Keratinocyte (primary cell): Measurements from ENCODE around the gene ARFIP1. TPM values are rescaled to one million over a fixed set of nuclear protein-coding genes. Genes with fewer than 3 reads are reported as not detected.

ENCODE experiments used
- DNase-seq: peaks from one replicate; pipeline ENCODE4 v3.0.0-alpha.2; 2011; ENCODE audit warnings: low read depth, missing footprints, low spot score
- FAIRE-seq: peaks from 2 replicates; lab custom pipeline; 2011; peaks lifted over from hg19 to GRCh38; lab: Jason Lieb, UNC
- H2AFZ ChIP-seq: 2 replicates; pipeline ENCODE4 v1.6.0; 2012; ENCODE audit warnings: low read length, control low read depth, inconsistent platforms; ENCODE audit not compliant: control insufficient read depth
- H3K27ac ChIP-seq: 2 replicates; pipeline ENCODE4 v1.5.1; 2011; ENCODE audit warnings: low read length; ENCODE audit not compliant: control insufficient read depth, insufficient read depth
- H3K27me3 ChIP-seq: 3 replicates; pipeline ENCODE4 v1.6.0; 2011; ENCODE audit warnings: low read length; ENCODE audit not compliant: control insufficient read depth, insufficient read depth; ENCODE audit errors: extremely low read depth
- H3K36me3 ChIP-seq, 2 experiments: 2 replicates in 1 of 2; 3 replicates in 1 of 2; pipeline ENCODE4 v1.5.1; 2011; ENCODE audit warnings: low read length in 2 of 2, mild to moderate bottlenecking in 1 of 2; ENCODE audit not compliant: control insufficient read depth in 2 of 2, insufficient read depth in 2 of 2; ENCODE audit errors: extremely low read depth in 1 of 2
- H3K4me1 ChIP-seq: 3 replicates; pipeline ENCODE4 v1.5.1; 2011; ENCODE audit warnings: low read length; ENCODE audit not compliant: control insufficient read depth, insufficient read depth; ENCODE audit errors: extremely low read depth
- H3K4me2 ChIP-seq: 3 replicates; pipeline ENCODE4 v1.6.0; 2011; ENCODE audit warnings: low read depth, low read length; ENCODE audit not compliant: control insufficient read depth, insufficient read depth; ENCODE audit errors: extremely low read depth
- H3K4me3 ChIP-seq, 3 experiments: fragments of 200-600 bp in 1 of 3; sonication (generic) in 1 of 3; 2 replicates in 2 of 3; 3 replicates in 1 of 3; pipeline ENCODE4 v1.5.1; 2011 to 2016; ENCODE audit warnings: low read length in 3 of 3, mild to moderate bottlenecking in 3 of 3, control low read depth in 2 of 3, inconsistent platforms in 1 of 3, low read depth in 1 of 3, mixed read lengths in 1 of 3, mixed run types in 1 of 3, moderate library complexity in 1 of 3; ENCODE audit not compliant: control insufficient read depth in 2 of 3, insufficient read depth in 2 of 3; ENCODE audit errors: extremely low read depth in 1 of 3
- H3K79me2 ChIP-seq: 2 replicates; pipeline ENCODE4 v1.6.0; 2012; ENCODE audit warnings: low read length; ENCODE audit not compliant: control insufficient read depth, insufficient read depth
- H3K9ac ChIP-seq: 3 replicates; pipeline ENCODE4 v1.6.0; 2011; ENCODE audit warnings: low read length; ENCODE audit not compliant: control insufficient read depth, insufficient read depth; ENCODE audit errors: extremely low read depth
- H3K9me1 ChIP-seq: 3 replicates; pipeline ENCODE4 v1.6.0; 2011; ENCODE audit warnings: low read length; ENCODE audit not compliant: control insufficient read depth, insufficient read depth; ENCODE audit errors: extremely low read depth
- H3K9me3 ChIP-seq: 2 replicates; pipeline ENCODE4 v1.5.1; 2012; ENCODE audit warnings: low read depth, low read length; ENCODE audit not compliant: control insufficient read depth
- H4K20me1 ChIP-seq: 3 replicates; pipeline ENCODE4 v1.6.0; 2011; ENCODE audit warnings: low read length; ENCODE audit not compliant: control insufficient read depth, insufficient read depth; ENCODE audit errors: extremely low read depth
- EZH2 ChIP-seq: IDR thresholded peaks from one replicate; pipeline ENCODE4 v1.6.1; 2012; ENCODE audit warnings: inconsistent platforms, mild to moderate bottlenecking, low read length, moderate library complexity
- dilution Hi-C: fragments of 300-500 bp; cut with MboI; formaldehyde crosslinking; loops from one replicate; pipeline ENCODE4 v1.7.0; 2020; ENCODE audit warnings: low sequenced_read_pairs; ENCODE audit not compliant: extremely low pct_ligation_motif_present
- polyA plus RNA-seq, 5 experiments: library from polyadenylated mRNA; depleted of rRNA in 3 of 5; stranded (reverse) in 3 of 5; stranded (forward) in 1 of 5; unstranded in 1 of 5; fragments of >200 nt; gene quantifications; 1 replicate in 1 of 5; 2 replicates in 3 of 5; 3 replicates in 1 of 5; pipeline versions ENCODE4 v1.2.1 to v1.2.3, GENCODE V29; 2011 to 2012; ENCODE audit warnings: missing spikeins in 2 of 5, low read depth in 1 of 5, low replicate concordance in 1 of 5
- TF ChIP-seq, protein P1 (sequence below), 3 experiments: IDR thresholded peaks in 1 of 3; conservative IDR thresholded peaks in 1 of 3; optimal IDR thresholded peaks in 1 of 3; 2 replicates in 2 of 3; 3 replicates in 1 of 3; pipeline versions ENCODE3 to v1.5.1; 2011; ENCODE audit warnings: low read length in 3 of 3, mild to moderate bottlenecking in 3 of 3, moderate library complexity in 2 of 3, control low read depth in 1 of 3, inconsistent platforms in 1 of 3; ENCODE audit not compliant: insufficient read depth in 2 of 3; ENCODE audit errors: extremely low read depth in 1 of 3

The ARFIP1 gene
- polyA plus RNA-seq, 1 donor (not counting 4 experiments of a cell fraction or from before 2014, with no cell fraction given): 44.4 TPM

DNA sequence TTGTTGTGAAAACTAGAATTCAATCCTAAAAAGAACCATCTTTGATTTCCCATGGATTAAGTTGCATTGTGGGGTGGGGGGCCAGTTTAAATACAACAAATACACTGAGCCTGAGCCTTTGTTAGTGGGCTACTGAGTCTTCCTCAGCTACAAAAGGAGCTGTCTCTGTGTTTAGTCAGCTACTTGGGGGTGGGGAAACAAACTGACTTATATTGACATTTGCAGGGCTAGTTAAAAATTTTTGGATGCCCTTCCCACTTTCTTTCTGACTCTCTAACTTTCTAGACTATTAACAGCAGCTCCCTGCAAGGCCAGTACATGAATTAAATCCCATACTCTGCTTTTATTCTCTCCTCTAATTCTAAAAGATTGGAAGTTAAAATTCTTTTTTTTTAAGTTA lies 123.9 kb downstream of the ARFIP1 start:
- Histone ChIP-seq H3K9ac (no peak overlapping the region), H2AFZ (no peak overlapping the region), H3K27ac (no peak overlapping the region), H3K27me3 (no peaks in the 10 kb centered on the region), H3K9me1 (no peaks in the 10 kb centered on the region), H3K4me1 (no peaks in the 10 kb centered on the region), H4K20me1 (no peaks in the 10 kb centered on the region), H3K4me2 (no peak overlapping the region), H3K36me3 (peaks cover 0 to 1% of the 10 kb centered on the region in 2 experiments), H3K9me3 (no peaks in the 10 kb centered on the region), H3K4me3 (no peak overlapping the region), H3K79me2 (no peaks in the 10 kb centered on the region)
- DNase-seq (no peak), FAIRE-seq (no peak)
- dilution Hi-C loops: no loop called here
- no peak for TF ChIP-seq EZH2
- TF ChIP-seq, protein P1, sequence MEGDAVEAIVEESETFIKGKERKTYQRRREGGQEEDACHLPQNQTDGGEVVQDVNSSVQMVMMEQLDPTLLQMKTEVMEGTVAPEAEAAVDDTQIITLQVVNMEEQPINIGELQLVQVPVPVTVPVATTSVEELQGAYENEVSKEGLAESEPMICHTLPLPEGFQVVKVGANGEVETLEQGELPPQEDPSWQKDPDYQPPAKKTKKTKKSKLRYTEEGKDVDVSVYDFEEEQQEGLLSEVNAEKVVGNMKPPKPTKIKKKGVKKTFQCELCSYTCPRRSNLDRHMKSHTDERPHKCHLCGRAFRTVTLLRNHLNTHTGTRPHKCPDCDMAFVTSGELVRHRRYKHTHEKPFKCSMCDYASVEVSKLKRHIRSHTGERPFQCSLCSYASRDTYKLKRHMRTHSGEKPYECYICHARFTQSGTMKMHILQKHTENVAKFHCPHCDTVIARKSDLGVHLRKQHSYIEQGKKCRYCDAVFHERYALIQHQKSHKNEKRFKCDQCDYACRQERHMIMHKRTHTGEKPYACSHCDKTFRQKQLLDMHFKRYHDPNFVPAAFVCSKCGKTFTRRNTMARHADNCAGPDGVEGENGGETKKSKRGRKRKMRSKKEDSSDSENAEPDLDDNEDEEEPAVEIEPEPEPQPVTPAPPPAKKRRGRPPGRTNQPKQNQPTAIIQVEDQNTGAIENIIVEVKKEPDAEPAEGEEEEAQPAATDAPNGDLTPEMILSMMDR (optimal IDR thresholded peaks at IDR 0.05 in 1 of 3, IDR thresholded peaks at IDR 0.05 in 1 of 3, conservative IDR thresholded peaks at IDR 0.05 in 1 of 3; ENCODE audit: extremely low read depth in 1 of 3, insufficient read depth in 2 of 3, low read length in 3 of 3): no peak

DNA sequence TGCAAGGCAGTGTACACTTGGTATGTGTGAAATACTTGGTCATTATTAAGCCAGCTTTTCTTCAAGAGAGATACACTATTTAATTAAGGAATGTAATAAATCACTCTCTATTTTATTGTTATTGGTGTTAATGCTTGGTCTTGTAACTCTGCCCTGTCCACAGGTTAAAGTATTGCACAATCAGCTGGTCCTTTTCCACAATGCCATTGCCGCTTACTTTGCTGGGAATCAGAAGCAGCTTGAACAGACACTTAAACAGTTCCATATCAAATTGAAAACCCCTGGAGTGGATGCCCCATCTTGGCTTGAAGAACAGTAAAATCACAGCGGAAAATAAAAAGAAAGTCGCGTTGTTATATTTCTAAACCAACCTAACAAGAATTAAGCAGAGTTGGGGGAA lies 130.1 kb downstream of the ARFIP1 start:
- Histone ChIP-seq H3K36me3 (no peaks in the 10 kb centered on the region), H3K9me3 (no peaks in the 10 kb centered on the region), H3K9me1 (no peaks in the 10 kb centered on the region), H3K4me2 (no peak overlapping the region), H3K27ac (no peak overlapping the region), H3K79me2 (no peaks in the 10 kb centered on the region), H3K27me3 (no peaks in the 10 kb centered on the region), H4K20me1 (no peaks in the 10 kb centered on the region), H3K9ac (no peak overlapping the region), H3K4me1 (no peaks in the 10 kb centered on the region), H2AFZ (no peak overlapping the region), H3K4me3 (no peak overlapping the region)
- TF ChIP-seq EZH2: no peak
- TF ChIP-seq, protein P1 (optimal IDR thresholded peaks at IDR 0.05 in 1 of 3, IDR thresholded peaks at IDR 0.05 in 1 of 3, conservative IDR thresholded peaks at IDR 0.05 in 1 of 3; ENCODE audit: extremely low read depth in 1 of 3, insufficient read depth in 2 of 3, low read length in 3 of 3): no peak
- FAIRE-seq (no peak), DNase-seq (no peak)
- dilution Hi-C loops: no loop called here
